Uterus (tissue), 4 donors: Measurements from ENCODE around the gene ENOX2. TPM values are rescaled to one million over a fixed set of nuclear protein-coding genes. Genes with fewer than 3 reads are reported as not detected.

Experiments
- DNase-seq, 2 donors: peaks; one replicate each; pipeline ENCODE4 v3.0.0-alpha.2; 2019 to 2020
- H3K27ac ChIP-seq, 2 donors: fragments of 200-600 bp; sonication (generic); 1 replicate in 1 of 2; 2 replicates in 1 of 2; pipeline ENCODE4 v1.5.1; 2016 to 2018
- H3K27me3 ChIP-seq, 2 donors: fragments of 200-600 bp; sonication (generic); one replicate each; pipeline ENCODE4 v1.5.1; 2018 to 2019; ENCODE audit warnings: control low read depth in 1 of 2
- H3K36me3 ChIP-seq, 2 donors: fragments of 200-600 bp; sonication (generic); one replicate each; pipeline ENCODE4 v1.5.1; 2019; ENCODE audit warnings: control low read depth in 1 of 2
- H3K4me1 ChIP-seq, 2 donors: fragments of 200-600 bp; sonication (generic); one replicate each; pipeline ENCODE4 v1.5.1; 2018 to 2019; ENCODE audit warnings: control low read depth in 1 of 2
- H3K4me3 ChIP-seq, 2 donors: fragments of 200-600 bp; sonication (generic); 1 replicate in 1 of 2; 2 replicates in 1 of 2; pipeline ENCODE4 v1.5.1; 2018 to 2019; ENCODE audit warnings: mild to moderate bottlenecking in 1 of 2
- H3K9me3 ChIP-seq, 2 donors: fragments of 200-600 bp; sonication (generic); one replicate each; pipeline ENCODE4 v1.5.1; 2019; ENCODE audit warnings: control low read depth in 1 of 2
- CTCF ChIP-seq, 4 experiments: fragments of 200-600 bp in 2 of 4; fragments of 450-650 bp in 2 of 4; sonication (generic) in 2 of 4; IDR thresholded peaks; one replicate each; pipeline ENCODE4 v1.5.1; 2016 to 2019; ENCODE audit warnings: antibody characterized with exemption in 4 of 4, mild to moderate bottlenecking in 2 of 4, moderate library complexity in 1 of 4
- POLR2A ChIP-seq, 2 donors: fragments of 450-650 bp; IDR thresholded peaks; one replicate each; pipeline ENCODE4 v1.6.1; 2016; ENCODE audit warnings: antibody characterized with exemption in 2 of 2, mild to moderate bottlenecking in 1 of 2, moderate library complexity in 1 of 2
- intact Hi-C: fragments of 100-400 bp; cut with DNase I; formaldehyde crosslinking; loops from one replicate; pipeline ENCODE4 v1.15.1; 2023; ENCODE audit warnings: low total_unique reads
- total RNA-seq, 4 donors: library from RNA; depleted of rRNA in 3 of 4; stranded (reverse); fragments of >200 nt in 3 of 4; gene quantifications; one replicate each; pipeline versions ENCODE4 v1.1.0 to v1.2.4, GENCODE V29; 2014 to 2023
- donor health status: DM: yes; HTN: yes; CAD: no.

ENOX2 gene
- total RNA-seq, 4 donors from 2014 or later: 8.2 to 19.5 (median 14.8) TPM

- intact Hi-C loops: no loop called here
- no peak for DNase-seq
- no peak for TF ChIP-seq CTCF (IDR thresholded peaks at IDR 0.05)
- no peaks in the 10 kb centered on the region for H3K27me3 ChIP-seq
- H3K4me1 ChIP-seq: no peaks in the 10 kb centered on the region
- H3K4me3 ChIP-seq: no peak overlapping the region
- no peak overlapping the region for H3K27ac ChIP-seq
- H3K36me3 ChIP-seq: no peaks in the 10 kb centered on the region
- H3K9me3 ChIP-seq: no peaks in the 10 kb centered on the region
Observed at GRCh38 chrX:130637591-130637990, 265.4 kb downstream of the ENOX2 start.

GRCh38 chrX:130636277-130636676 is 266.7 kb downstream of the ENOX2 start:
- no peak overlapping the region for H3K27ac ChIP-seq
- intact Hi-C loops: no loop called here

GRCh38 chrX:130631011-130631410 is 272.0 kb downstream of the ENOX2 start:
- H3K9me3 ChIP-seq: no peaks in the 10 kb centered on the region
- no peak overlapping the region for H3K27ac ChIP-seq
- no peak overlapping the region for H3K4me3 ChIP-seq
- no peaks in the 10 kb centered on the region for H3K4me1 ChIP-seq
- TF ChIP-seq CTCF (IDR thresholded peaks at IDR 0.05) (no peak), POLR2A (IDR thresholded peaks at IDR 0.05) (no peak)
- H3K36me3 ChIP-seq: no peaks in the 10 kb centered on the region
- intact Hi-C loops: no loop called here
- H3K27me3 ChIP-seq: no peaks in the 10 kb centered on the region
- DNase-seq: no peak

More at GRCh38 chrX:130636277-130636676, 266.7 kb downstream of the ENOX2 start:
- no peak for DNase-seq
- Histone ChIP-seq H3K27me3 (no peaks in the 10 kb centered on the region), H3K36me3 (no peaks in the 10 kb centered on the region), H3K4me1 (no peaks in the 10 kb centered on the region), H3K9me3 (no peaks in the 10 kb centered on the region), H3K4me3 (no peak overlapping the region)
- no peak for TF ChIP-seq CTCF (IDR thresholded peaks at IDR 0.05)
- TF ChIP-seq POLR2A (IDR thresholded peaks at IDR 0.05): no peak

GRCh38 chrX:130628516-130628915 is 274.5 kb downstream of the ENOX2 start:
- Histone ChIP-seq H3K27me3 (no peaks in the 10 kb centered on the region), H3K27ac (no peak overlapping the region), H3K4me3 (no peak overlapping the region), H3K9me3 (no peaks in the 10 kb centered on the region), H3K36me3 (no peaks in the 10 kb centered on the region), H3K4me1 (no peaks in the 10 kb centered on the region)
- DNase-seq: no peak
- intact Hi-C loops: no loop called here
- TF ChIP-seq POLR2A (IDR thresholded peaks at IDR 0.05) (no peak), CTCF (IDR thresholded peaks at IDR 0.05) (no peak)

GRCh38 chrX:130626521-130626920 is 276.5 kb downstream of the ENOX2 start:
- intact Hi-C loops: no loop called here
- H3K27me3 ChIP-seq: peaks cover 0 to 4% of the 10 kb centered on the region in 2 donors
- H3K9me3 ChIP-seq: no peaks in the 10 kb centered on the region
- TF ChIP-seq CTCF (IDR thresholded peaks at IDR 0.05) (no peak), POLR2A (IDR thresholded peaks at IDR 0.05) (no peak)
- H3K4me1 ChIP-seq: no peaks in the 10 kb centered on the region
- no peaks in the 10 kb centered on the region for H3K36me3 ChIP-seq
- H3K4me3 ChIP-seq: no peak overlapping the region
- DNase-seq: no peak
- no peak overlapping the region for H3K27ac ChIP-seq
